Ecto neural progenitor cell (in vitro differentiated cells): ENCODE results near the gene ZNF236.
"Not testable (repeated sequence)": the region's sequence is repeated elsewhere in the genome, so short reads cannot be mapped to it uniquely, and the experiment has no call there.

Experiments
- DNase-seq: peaks from one replicate; pipeline ENCODE4 v3.0.0-alpha.2; 2018; ENCODE audit warnings: low spot score

The ZNF236 gene

GRCh38 chr18:76948345-76948744, 126.0 kb downstream of the ZNF236 start:
- DNase-seq: no peak

- no peak for DNase-seq
These were observed 129.3 kb downstream of the ZNF236 start for GRCh38 chr18:76951456-76952247.

GRCh38 chr18:76952747-76953146, 130.4 kb downstream of the ZNF236 start:
- DNase-seq: no peak

GRCh38 chr18:76953156-76953555, 130.8 kb downstream of the ZNF236 start:
- no peak for DNase-seq

GRCh38 chr18:76953583-76954233, 131.4 kb downstream of the ZNF236 start:
- no peak for DNase-seq

- DNase-seq: no peak
These were observed 133.3 kb downstream of the ZNF236 start for GRCh38 chr18:76955524-76956170.

- no peak for DNase-seq
These were observed 134.3 kb downstream of the ZNF236 start for GRCh38 chr18:76956648-76957047.

- DNase-seq: no peak
These were observed 135.3 kb downstream of the ZNF236 start for GRCh38 chr18:76957384-76958355.

GRCh38 chr18:76958692-76959341, 136.5 kb downstream of the ZNF236 start:
- no peak for DNase-seq

- DNase-seq: no peak
These were observed 137.2 kb downstream of the ZNF236 start for GRCh38 chr18:76959605-76960004.

GRCh38 chr18:76960528-76961035, 138.2 kb downstream of the ZNF236 start:
- DNase-seq: no peak

- no peak for DNase-seq
These were observed 140.5 kb downstream of the ZNF236 start for GRCh38 chr18:76962851-76963250.

- no peak for DNase-seq
These were observed 141.6 kb downstream of the ZNF236 start for GRCh38 chr18:76963936-76964335.

GRCh38 chr18:76965555-76966151, 143.3 kb downstream of the ZNF236 start:
- DNase-seq: not testable (repeated sequence)

- not testable (repeated sequence) for DNase-seq
These were observed 144.9 kb downstream of the ZNF236 start for GRCh38 chr18:76967299-76967698.

GRCh38 chr18:76967721-76968472, 145.5 kb downstream of the ZNF236 start:
- DNase-seq: no peak

- peak; percentile 27 for DNase-seq
These were observed 148.6 kb downstream of the ZNF236 start for GRCh38 chr18:76970770-76971559.

GRCh38 chr18:76972241-76972640, 149.9 kb downstream of the ZNF236 start:
- DNase-seq: peak; percentile 18
